HG02623 (cell line): ENCODE data around the gene CNTN5.
"Not testable (repeated sequence)": the region's sequence is repeated elsewhere in the genome, so short reads cannot be mapped to it uniquely, and the experiment has no call there.

Experiments
- ATAC-seq: cut with Tn5 transposase; IDR thresholded peaks from one replicate; pipeline ENCODE4 v1.9.1; 2021; ENCODE audit warnings: moderate library complexity; ENCODE audit not compliant: unreplicated experiment

Gene CNTN5

GRCh38 chr11:100177651-100178050 lies 1156.9 kb downstream of the CNTN5 start:
- ATAC-seq: no peak

- no peak for ATAC-seq
Measured at GRCh38 chr11:100182350-100182749, 1161.6 kb downstream of the CNTN5 start.

GRCh38 chr11:100182927-100183326 lies 1162.2 kb downstream of the CNTN5 start:
- ATAC-seq: no peak

- ATAC-seq: no peak
Measured at GRCh38 chr11:100185588-100185987, 1164.8 kb downstream of the CNTN5 start.

GRCh38 chr11:100188137-100188783 lies 1167.5 kb downstream of the CNTN5 start:
- ATAC-seq: no peak

GRCh38 chr11:100190395-100190794 lies 1169.6 kb downstream of the CNTN5 start:
- ATAC-seq: no peak

- ATAC-seq: no peak
Measured at GRCh38 chr11:100192181-100192580, 1171.4 kb downstream of the CNTN5 start.

- no peak for ATAC-seq
Measured at GRCh38 chr11:100203789-100204188, 1183.0 kb downstream of the CNTN5 start.

GRCh38 chr11:100205926-100206325 lies 1185.2 kb downstream of the CNTN5 start:
- no peak for ATAC-seq

GRCh38 chr11:100208207-100208606 lies 1187.5 kb downstream of the CNTN5 start:
- ATAC-seq: no peak

GRCh38 chr11:100214791-100215190 lies 1194.0 kb downstream of the CNTN5 start:
- ATAC-seq: no peak

- no peak for ATAC-seq
Measured at GRCh38 chr11:100220801-100221200, 1200.1 kb downstream of the CNTN5 start.

GRCh38 chr11:100221791-100222190 lies 1201.0 kb downstream of the CNTN5 start:
- no peak for ATAC-seq

- no peak for ATAC-seq
Measured at GRCh38 chr11:100224541-100225034, 1203.8 kb downstream of the CNTN5 start.

GRCh38 chr11:100229086-100229485 lies 1208.3 kb downstream of the CNTN5 start:
- no peak for ATAC-seq

GRCh38 chr11:100232006-100232405 lies 1211.3 kb downstream of the CNTN5 start:
- no peak for ATAC-seq

- ATAC-seq: no peak
Measured at GRCh38 chr11:100235085-100235484, 1214.3 kb downstream of the CNTN5 start.

GRCh38 chr11:100240025-100240539 lies 1219.3 kb downstream of the CNTN5 start:
- ATAC-seq: no peak

GRCh38 chr11:100247704-100248103 lies 1227.0 kb downstream of the CNTN5 start:
- ATAC-seq: no peak

GRCh38 chr11:100257238-100257803 lies 1236.6 kb downstream of the CNTN5 start:
- ATAC-seq: not testable (repeated sequence)

- no peak for ATAC-seq
Measured at GRCh38 chr11:100269516-100269915, 1248.8 kb downstream of the CNTN5 start.

GRCh38 chr11:100273066-100273815 lies 1252.5 kb downstream of the CNTN5 start:
- ATAC-seq: no peak
